Prostate gland (tissue), 2 donors: Measurements from ENCODE around the gene SYTL1. TPM values are rescaled to one million over a fixed set of nuclear protein-coding genes. Genes with fewer than 3 reads are reported as not detected.

ENCODE experiments used
- DNase-seq: peaks from one replicate; pipeline ENCODE4 v3.0.0-alpha.2; 2019; ENCODE audit warnings: low spot score
- H3K27ac ChIP-seq, 2 donors: fragments of 200-600 bp; sonication (generic); 2 replicates each; pipeline ENCODE4 v1.5.1; 2017 to 2019
- H3K27me3 ChIP-seq: fragments of 200-600 bp; sonication (generic); replicated peaks from 2 replicates; pipeline ENCODE4 v1.5.1; 2019; ENCODE audit not compliant: insufficient read depth
- H3K36me3 ChIP-seq, 2 donors: fragments of 200-600 bp; sonication (generic); 1 replicate in 1 of 2; 2 replicates in 1 of 2; pipeline versions ENCODE4 v1.5.1 to v1.8.1; 2017 to 2019
- H3K4me1 ChIP-seq: fragments of 200-600 bp; sonication (generic); replicated peaks from 2 replicates; pipeline ENCODE4 v1.5.1; 2019
- H3K4me3 ChIP-seq, 2 donors: fragments of 200-600 bp; sonication (generic); 2 replicates each; pipeline ENCODE4 v1.5.1; 2017 to 2019
- H3K9me3 ChIP-seq: fragments of 200-600 bp; sonication (generic); 2 replicates; pipeline ENCODE4 v1.5.1; 2017
- POLR2A ChIP-seq: fragments of 450-650 bp; IDR thresholded peaks from one replicate; pipeline ENCODE4 v1.6.1; 2016; ENCODE audit warnings: antibody characterized with exemption, mild to moderate bottlenecking
- WGBS: methylation state at CpG from one replicate; pipeline ENCODE4 v1.1.5; 2018; 5-methylcytosine and 5-hydroxymethylcytosine counted together
- intact Hi-C: fragments of 100-400 bp; cut with DNase I; formaldehyde crosslinking; loops from one replicate; pipeline ENCODE4 v1.14.2; 2022
- small RNA-seq, 2 donors: library from RNA; depleted of rRNA; stranded (forward); fragments of <200 nt; gene quantifications; one replicate each; pipeline ENCODE3, GENCODE V24; 2016
- total RNA-seq, 2 donors: library from RNA; depleted of rRNA; stranded (reverse); fragments of >200 nt; gene quantifications; one replicate each; pipeline ENCODE4 v1.1.0, GENCODE V29; 2016
- TF ChIP-seq, protein P1 (sequence below), 4 experiments: fragments of 200-600 bp in 2 of 4; fragments of 450-650 bp in 2 of 4; sonication (generic) in 2 of 4; IDR thresholded peaks; 1 replicate in 3 of 4; 2 replicates in 1 of 4; pipeline ENCODE4 v1.5.1; 2016 to 2019; ENCODE audit warnings: antibody characterized with exemption in 4 of 4, mild to moderate bottlenecking in 2 of 4, moderate library complexity in 2 of 4

SYTL1 gene
- total RNA-seq, 2 donors from 2014 or later, result 94.7 to 217 TPM

DNA sequence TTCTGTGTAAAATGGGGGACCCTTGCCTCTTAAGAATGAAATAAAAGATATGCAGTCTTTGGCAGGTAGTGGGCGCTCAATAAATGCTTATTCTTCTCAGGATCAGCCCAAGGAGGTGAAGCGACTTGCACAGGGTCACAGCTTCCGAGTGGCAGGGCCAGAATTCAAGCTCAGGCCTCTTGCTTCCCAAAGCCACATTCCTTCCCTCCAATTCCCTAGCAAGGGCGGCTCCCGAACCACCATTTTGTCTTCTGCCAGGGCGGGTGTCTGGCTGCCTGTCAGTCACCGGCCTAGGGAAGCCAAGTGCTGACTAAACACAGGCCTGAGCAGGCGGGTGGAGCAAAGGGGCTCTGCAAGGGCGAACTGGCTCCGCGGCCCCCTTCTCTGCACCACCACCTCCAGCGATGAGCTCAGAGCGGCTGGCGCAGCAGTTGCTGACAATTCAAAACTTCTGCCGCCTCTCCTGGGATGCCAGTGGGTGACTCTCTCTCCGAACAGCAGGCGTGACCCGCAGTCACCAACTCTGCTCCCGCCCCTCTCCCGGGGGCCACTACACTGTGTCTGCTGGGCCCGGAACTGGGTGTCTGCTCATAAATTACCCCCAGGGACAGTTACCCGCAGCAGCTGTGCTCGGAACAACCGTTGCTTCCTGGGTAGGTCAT, 61.4 kb downstream of the SYTL1 start:
- no peak overlapping the region for H3K4me3 ChIP-seq
- no peaks in the 10 kb centered on the region for H3K27me3 ChIP-seq
- peaks cover 39% of the 10 kb centered on the region for H3K4me1 ChIP-seq
- peak overlapping the region; percentile 70 to 77 for H3K27ac ChIP-seq
- WGBS, result 20% methylated on average over 24 of the region's 24 CpGs
- no peak for TF ChIP-seq POLR2A
- TF ChIP-seq, protein P1, sequence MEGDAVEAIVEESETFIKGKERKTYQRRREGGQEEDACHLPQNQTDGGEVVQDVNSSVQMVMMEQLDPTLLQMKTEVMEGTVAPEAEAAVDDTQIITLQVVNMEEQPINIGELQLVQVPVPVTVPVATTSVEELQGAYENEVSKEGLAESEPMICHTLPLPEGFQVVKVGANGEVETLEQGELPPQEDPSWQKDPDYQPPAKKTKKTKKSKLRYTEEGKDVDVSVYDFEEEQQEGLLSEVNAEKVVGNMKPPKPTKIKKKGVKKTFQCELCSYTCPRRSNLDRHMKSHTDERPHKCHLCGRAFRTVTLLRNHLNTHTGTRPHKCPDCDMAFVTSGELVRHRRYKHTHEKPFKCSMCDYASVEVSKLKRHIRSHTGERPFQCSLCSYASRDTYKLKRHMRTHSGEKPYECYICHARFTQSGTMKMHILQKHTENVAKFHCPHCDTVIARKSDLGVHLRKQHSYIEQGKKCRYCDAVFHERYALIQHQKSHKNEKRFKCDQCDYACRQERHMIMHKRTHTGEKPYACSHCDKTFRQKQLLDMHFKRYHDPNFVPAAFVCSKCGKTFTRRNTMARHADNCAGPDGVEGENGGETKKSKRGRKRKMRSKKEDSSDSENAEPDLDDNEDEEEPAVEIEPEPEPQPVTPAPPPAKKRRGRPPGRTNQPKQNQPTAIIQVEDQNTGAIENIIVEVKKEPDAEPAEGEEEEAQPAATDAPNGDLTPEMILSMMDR (IDR thresholded peaks at IDR 0.05), result peak in 2 of 4 experiments; percentile 38 to 40
- intact Hi-C loops, result loop anchor here (5.0 kb wide), 1 partner anchor 154 kb away; no protein-coding TSS in a partner anchor
- peak; percentile 48 for DNase-seq
- H3K9me3 ChIP-seq, result no peaks in the 10 kb centered on the region
- peaks cover 0 to 4% of the 10 kb centered on the region in 2 donors for H3K36me3 ChIP-seq

Small RNAs within 50 kb of the gene (small RNA-seq; reads per million reads assigned to genes)
- 0 reads per million in 2 donors for gene RNU6-48P

Other genes starting within 250 kb of the SYTL1 start
- 10 to 100 TPM; 22.9 to 30.4 TPM for gene SLC9A1, start 186.9 kb upstream of the SYTL1 start, total RNA-seq
- gene WDTC1, start 107.4 kb upstream of the SYTL1 start, total RNA-seq, result 10 to 100 TPM; 45.1 to 56.1 TPM
- 10 to 100 TPM; 49.6 to 59.5 TPM for gene TMEM222, start 19.9 kb upstream of the SYTL1 start, total RNA-seq
- 10 to 100 TPM; 38.6 to 60.7 TPM for gene MAP3K6, start 24.9 kb downstream of the SYTL1 start, total RNA-seq
- gene FCN3, start 32.8 kb downstream of the SYTL1 start, total RNA-seq, result 10 to 100 TPM in 1 of 2 donors, under 1 TPM in 1; 0.82 to 15.6 TPM
- gene CD164L2, start 41.3 kb downstream of the SYTL1 start, total RNA-seq, result 1 to 10 TPM; 1.8 to 3.6 TPM
- under 1 TPM; 0.14 to 0.57 TPM for gene GPR3, start 50.6 kb downstream of the SYTL1 start, total RNA-seq
- 10 to 100 TPM; 42.0 to 63.6 TPM for gene WASF2, start 148.1 kb downstream of the SYTL1 start, total RNA-seq